KBM-7 (cell line): Measurements from ENCODE around the gene RRAS.
A peak's percentile ranks its signal among the peaks of the same experiment; 100 is the strongest.

Experiments used
- DNase-seq: peaks from one replicate; pipeline ENCODE4 v3.0.0-alpha.2; 2015
- in situ Hi-C: fragments of 300-500 bp; cut with MboI; formaldehyde crosslinking; loops from 2 replicates; pipeline ENCODE4 v1.14.3; 2020; ENCODE audit warnings: low sequenced_read_pairs, low pct_unique_long_range_greater_than_20kb, mixed read lengths

RRAS gene

GRCh38 chr19:49657493-49658138 is 17.7 kb upstream of the RRAS start:
- in situ Hi-C loops, result no loop called here
- DNase-seq, result no peak

GRCh38 chr19:49656456-49657109 is 16.6 kb upstream of the RRAS start:
- in situ Hi-C loops, result no loop called here
- no peak for DNase-seq

- in situ Hi-C loops, result no loop called here
Observed at GRCh38 chr19:49655570-49656455, 15.9 kb upstream of the RRAS start.

GRCh38 chr19:49654581-49654980 is 14.6 kb upstream of the RRAS start:
- in situ Hi-C loops, result no loop called here
- no peak for DNase-seq

More at GRCh38 chr19:49655570-49656455, 15.9 kb upstream of the RRAS start:
- DNase-seq, result no peak

- in situ Hi-C loops, result no loop called here
- no peak for DNase-seq
Observed at GRCh38 chr19:49653466-49653806, 13.5 kb upstream of the RRAS start.

- in situ Hi-C loops, result no loop called here
- DNase-seq, result no peak
Observed at GRCh38 chr19:49652551-49653465, 12.9 kb upstream of the RRAS start.

- in situ Hi-C loops, result no loop called here
- no peak for DNase-seq
Observed at GRCh38 chr19:49651820-49652550, 12.0 kb upstream of the RRAS start.

GRCh38 chr19:49651029-49651819 is 11.3 kb upstream of the RRAS start:
- in situ Hi-C loops, result no loop called here
- no peak for DNase-seq

- in situ Hi-C loops, result no loop called here
- DNase-seq, result no peak
Observed at GRCh38 chr19:49646586-49646985, 6.6 kb upstream of the RRAS start.

GRCh38 chr19:49645995-49646394 is 6.1 kb upstream of the RRAS start:
- in situ Hi-C loops, result no loop called here
- DNase-seq, result no peak

- DNase-seq, result no peak
- in situ Hi-C loops, result no loop called here
Observed at GRCh38 chr19:49645592-49645991, 5.6 kb upstream of the RRAS start.

GRCh38 chr19:49643466-49643865 is 3.5 kb upstream of the RRAS start:
- DNase-seq, result no peak
- in situ Hi-C loops, result no loop called here

GRCh38 chr19:49642492-49643035 is 2.6 kb upstream of the RRAS start:
- in situ Hi-C loops, result no loop called here
- no peak for DNase-seq

- in situ Hi-C loops, result no loop called here
- DNase-seq, result peak; percentile 100
Observed at GRCh38 chr19:49641688-49642491, 1.9 kb upstream of the RRAS start, which contains the start of gene SCAF1. Gene SCAF1 (plus strand): TSS chr19:49642209. CDS start chr19:49645027, 2,818 bp downstream.

GRCh38 chr19:49639401-49640112 is 386 bp downstream of the RRAS start:
- no peak for DNase-seq
- in situ Hi-C loops, result no loop called here
